ENCODE data around the gene AKR1A1.

The AKR1A1 gene

GRCh38 chr1:45570631-45571030 is 20.0 kb downstream of the AKR1A1 start:
- no peak overlapping the region for H3K4me3 ChIP-seq (ENCODE audit: low read depth, low read length)
- no peak for DNase-seq (ENCODE audit: low read depth)
- TF ChIP-seq CTCF (IDR thresholded peaks at IDR 0.05; ENCODE audit: control insufficient read depth, extremely low read depth, insufficient read depth), result no peak

GRCh38 chr1:45573231-45573804 is 22.7 kb downstream of the AKR1A1 start:
- TF ChIP-seq CTCF (IDR thresholded peaks at IDR 0.05; ENCODE audit: control insufficient read depth, extremely low read depth, insufficient read depth), result no peak

GRCh38 chr1:45574105-45574626 is 23.5 kb downstream of the AKR1A1 start:
- no peak for DNase-seq (ENCODE audit: low read depth)
- no peak overlapping the region for H3K4me3 ChIP-seq (ENCODE audit: low read depth, low read length)
- no peak for TF ChIP-seq CTCF (IDR thresholded peaks at IDR 0.05; ENCODE audit: control insufficient read depth, extremely low read depth, insufficient read depth)

More at GRCh38 chr1:45573231-45573804, 22.7 kb downstream of the AKR1A1 start:
- no peak overlapping the region for H3K4me3 ChIP-seq (ENCODE audit: low read depth, low read length)
- DNase-seq (ENCODE audit: low read depth), result no peak

- H3K4me3 ChIP-seq (ENCODE audit: low read depth, low read length), result peak overlapping the region; percentile 97
- TF ChIP-seq CTCF (IDR thresholded peaks at IDR 0.05; ENCODE audit: control insufficient read depth, extremely low read depth, insufficient read depth), result no peak
These were observed 32.6 kb downstream of the AKR1A1 start for GRCh38 chr1:45583264-45583665.

GRCh38 chr1:45583666-45584350 is 33.2 kb downstream of the AKR1A1 start, which contains the start of gene NASP:
Gene NASP, plus strand, starts transcription at chr1:45584041. Its CDS starts 106 bp downstream, at chr1:45584147.
- peak; percentile 53 for DNase-seq (ENCODE audit: low read depth)
- peak within 1 kb of the TSS; percentile 97 for H3K4me3 ChIP-seq (ENCODE audit: low read depth, low read length)
- TF ChIP-seq CTCF (IDR thresholded peaks at IDR 0.05; ENCODE audit: control insufficient read depth, extremely low read depth, insufficient read depth), result no peak

More at GRCh38 chr1:45583264-45583665, 32.6 kb downstream of the AKR1A1 start:
- peak; percentile 94 for DNase-seq (ENCODE audit: low read depth)

GRCh38 chr1:45584351-45585109 is 33.9 kb downstream of the AKR1A1 start:
- TF ChIP-seq CTCF (IDR thresholded peaks at IDR 0.05; ENCODE audit: control insufficient read depth, extremely low read depth, insufficient read depth), result no peak
- peak overlapping the region; percentile 97 for H3K4me3 ChIP-seq (ENCODE audit: low read depth, low read length)
- DNase-seq (ENCODE audit: low read depth), result no peak

All from LNCaP clone FGC (cell line).